ENCODE measurements around the gene LSM4. TPM values are rescaled to one million over a fixed set of nuclear protein-coding genes. Genes with fewer than 3 reads are reported as not detected.
A peak's percentile ranks its signal among the peaks of the same experiment; 100 is the strongest.

LSM4 gene
- total RNA-seq, 3 donors from 2014 or later: 83.0 to 122 (median 120) TPM

- Histone ChIP-seq H3K27me3 (no peaks in the 10 kb centered on the region), H3K9me3 (no peaks in the 10 kb centered on the region), H3K27ac (peak overlapping the region; percentile 99 to 100), H3K4me3 (peak overlapping the region; percentile 52 to 78 (median 73)), H3K4me1 (no peaks in the 10 kb centered on the region), H3K36me3 (no peaks in the 10 kb centered on the region)
- intact Hi-C loops (cut with DNase I; ENCODE audit: low total_unique reads): no loop called here
- TF ChIP-seq CTCF (IDR thresholded peaks at IDR 0.05) (no peak), POLR2A (IDR thresholded peaks at IDR 0.05) (no peak), POLR2AphosphoS5 (IDR thresholded peaks at IDR 0.05) (no peak)
- no peak for DNase-seq (ENCODE audit: low spot score in 2 of 2)
These were observed 29.0 kb downstream of the LSM4 start for GRCh38 chr19:18293642-18294466.

GRCh38 chr19:18292810-18293641, 29.9 kb downstream of the LSM4 start:
- intact Hi-C loops (cut with DNase I; ENCODE audit: low total_unique reads): no loop called here
- H3K4me3 ChIP-seq: peak overlapping the region; percentile 52 to 78 (median 73)
- TF ChIP-seq CTCF (IDR thresholded peaks at IDR 0.05): no peak
- peak in 1 of 3 donors; percentile 54 for TF ChIP-seq POLR2AphosphoS5 (IDR thresholded peaks at IDR 0.05)
- H3K9me3 ChIP-seq: no peaks in the 10 kb centered on the region
- peak overlapping the region; percentile 99 to 100 for H3K27ac ChIP-seq
- H3K36me3 ChIP-seq: no peaks in the 10 kb centered on the region
- DNase-seq (ENCODE audit: low spot score in 2 of 2): peak; percentile 70
- no peaks in the 10 kb centered on the region for H3K4me1 ChIP-seq
- no peaks in the 10 kb centered on the region for H3K27me3 ChIP-seq

- DNase-seq (ENCODE audit: low spot score in 2 of 2): peak in 1 of 2 donors; percentile 64
- peak overlapping the region; percentile 99 to 100 for H3K27ac ChIP-seq
- H3K4me1 ChIP-seq: no peaks in the 10 kb centered on the region
- H3K4me3 ChIP-seq: peak overlapping the region; percentile 52 to 78 (median 73)
- no peaks in the 10 kb centered on the region for H3K27me3 ChIP-seq
- H3K36me3 ChIP-seq: no peaks in the 10 kb centered on the region
- TF ChIP-seq POLR2A (IDR thresholded peaks at IDR 0.05): peak; percentile 53
- no peak for TF ChIP-seq CTCF (IDR thresholded peaks at IDR 0.05)
- peak in 1 of 3 donors; percentile 72 for TF ChIP-seq POLR2AphosphoS5 (IDR thresholded peaks at IDR 0.05)
- H3K9me3 ChIP-seq: no peaks in the 10 kb centered on the region
- intact Hi-C loops (cut with DNase I; ENCODE audit: low total_unique reads): no loop called here
These were observed 30.4 kb downstream of the LSM4 start for GRCh38 chr19:18292462-18292809.

- Histone ChIP-seq H3K4me1 (no peaks in the 10 kb centered on the region), H3K36me3 (no peaks in the 10 kb centered on the region), H3K4me3 (peak overlapping the region; percentile 52 to 78 (median 73)), H3K27ac (peak overlapping the region; percentile 99 to 100), H3K27me3 (no peaks in the 10 kb centered on the region), H3K9me3 (no peaks in the 10 kb centered on the region)
- peak; percentile 80 to 91 for DNase-seq (ENCODE audit: low spot score in 2 of 2)
- intact Hi-C loops (cut with DNase I; ENCODE audit: low total_unique reads): no loop called here
- TF ChIP-seq POLR2A (IDR thresholded peaks at IDR 0.05): peak; percentile 58
- no peak for TF ChIP-seq CTCF (IDR thresholded peaks at IDR 0.05)
- TF ChIP-seq POLR2AphosphoS5 (IDR thresholded peaks at IDR 0.05): peak; percentile 62 to 91 (median 73)
These were observed 31.1 kb downstream of the LSM4 start for GRCh38 chr19:18291590-18292461.
